PC-3 (cell line): ENCODE results near the gene SYNJ1. TPM values are rescaled to one million over a fixed set of nuclear protein-coding genes. Genes with fewer than 3 reads are reported as not detected.

ENCODE experiments used
- ATAC-seq: fragments of 200-7000 bp; cut with Tn5 transposase; 2 replicates; pipeline ENCODE4 v1.9.1; 2020; ENCODE audit warnings: mild to moderate bottlenecking, moderate library complexity
- BruUV-seq: library from RNA; stranded (reverse); fragments of 400-500 nt; replicated peaks from 2 replicates; lab custom pipeline; 2021; lab: Mats Ljungman, UMichigan
- CTCF ChIA-PET: fragments of 300-600 bp; sonication (Branson Sonifier 250); formaldehyde crosslinking; loops from one replicate; lab custom pipeline; 2022; ENCODE audit warnings: antibody characterized with exemption; lab: Charles Lee
- POLR2A ChIA-PET: fragments of 300-600 bp; sonication (Branson Sonifier 250); formaldehyde crosslinking; loops from one replicate; lab custom pipeline; 2022; ENCODE audit warnings: antibody characterized with exemption; ENCODE audit not compliant: unreplicated experiment; lab: Charles Lee
- DNase-seq: peaks from one replicate; pipeline ENCODE4 v3.0.0-alpha.2; 2015
- H2AFZ ChIP-seq: fragments of 300-600 bp; sonication (generic); 2 replicates; pipeline ENCODE4 v1.6.0; 2016; ENCODE audit warnings: antibody characterized with exemption, low read length
- H3F3A ChIP-seq: fragments of 300-600 bp; sonication (generic); one replicate; pipeline ENCODE4 v1.6.0; 2017; ENCODE audit warnings: antibody characterized with exemption, low read length, control low read depth, mild to moderate bottlenecking; ENCODE audit not compliant: unreplicated experiment
- H3K27ac ChIP-seq: fragments of 300-600 bp; sonication (generic); 2 replicates; pipeline ENCODE4 v1.5.1; 2016; ENCODE audit warnings: mild to moderate bottlenecking, low read length
- H3K27me3 ChIP-seq: fragments of 300-600 bp; sonication (generic); 2 replicates; pipeline ENCODE4 v1.6.1; 2016; ENCODE audit warnings: low read length, mixed read lengths
- H3K36me3 ChIP-seq: fragments of 300-600 bp; sonication (generic); 2 replicates; pipeline ENCODE4 v1.6.1; 2016; ENCODE audit warnings: low read depth, mixed run types, low read length, mixed read lengths
- H3K4me1 ChIP-seq: fragments of 300-600 bp; sonication (generic); 2 replicates; pipeline ENCODE4 v1.5.1; 2016; ENCODE audit warnings: low read length; ENCODE audit not compliant: insufficient read depth
- H3K4me2 ChIP-seq: fragments of 300-600 bp; sonication (generic); 2 replicates; pipeline ENCODE4 v1.6.0; 2016; ENCODE audit warnings: low read length
- H3K4me3 ChIP-seq: fragments of 300-600 bp; sonication (generic); 2 replicates; pipeline ENCODE4 v1.5.1; 2016; ENCODE audit warnings: mild to moderate bottlenecking, low read length, mixed read lengths
- H3K79me2 ChIP-seq: fragments of 300-600 bp; sonication (generic); 2 replicates; pipeline ENCODE4 v1.6.1; 2017; ENCODE audit warnings: low read length, mixed read lengths
- H3K9ac ChIP-seq: fragments of 300-600 bp; sonication (generic); 2 replicates; pipeline ENCODE4 v1.6.0; 2016; ENCODE audit warnings: mild to moderate bottlenecking, low read length
- H3K9me2 ChIP-seq: fragments of 300-600 bp; sonication (generic); replicated peaks from 2 replicates; pipeline ENCODE4 v1.6.1; 2016; ENCODE audit warnings: mixed run types, low read length, mixed read lengths
- H3K9me3 ChIP-seq: fragments of 300-600 bp; sonication (generic); 2 replicates; pipeline ENCODE4 v1.6.1; 2016; ENCODE audit warnings: low read length, mixed read lengths
- H4K20me1 ChIP-seq: fragments of 300-600 bp; sonication (generic); 2 replicates; pipeline ENCODE4 v1.6.1; 2016; ENCODE audit warnings: low read length, mixed read lengths
- EZH2 ChIP-seq: fragments of 300-600 bp; sonication (generic); IDR thresholded peaks from one replicate; pipeline ENCODE4 v1.6.1; 2017; ENCODE audit warnings: antibody characterized with exemption, mild to moderate bottlenecking, low read length; ENCODE audit not compliant: unreplicated experiment
- EZH2phosphoT487 ChIP-seq: fragments of 300-600 bp; sonication (generic); IDR thresholded peaks from 2 replicates; pipeline ENCODE4 v1.6.1; 2018; ENCODE audit warnings: mild to moderate bottlenecking, antibody characterized with exemption, low read length, borderline replicate concordance
- intact Hi-C: fragments of 100-400 bp; cut with micrococcal nuclease; formaldehyde crosslinking; loops from 2 replicates; pipeline ENCODE4 v1.9.0; 2023
- total RNA-seq: library from RNA; depleted of rRNA; stranded (reverse); fragments of >200 nt; gene quantifications from 2 replicates; pipeline ENCODE4 v1.2.3, GENCODE V29; 2014
- TF ChIP-seq, protein P1 (sequence below): fragments of 300-600 bp; sonication (generic); conservative IDR thresholded peaks from 2 replicates; pipeline ENCODE4 v1.5.1; 2017; ENCODE audit warnings: antibody characterized with exemption, low read depth, mild to moderate bottlenecking, low read length

The SYNJ1 gene
- total RNA-seq, 1 experiment from 2014 or later = 7.0 TPM

DNA sequence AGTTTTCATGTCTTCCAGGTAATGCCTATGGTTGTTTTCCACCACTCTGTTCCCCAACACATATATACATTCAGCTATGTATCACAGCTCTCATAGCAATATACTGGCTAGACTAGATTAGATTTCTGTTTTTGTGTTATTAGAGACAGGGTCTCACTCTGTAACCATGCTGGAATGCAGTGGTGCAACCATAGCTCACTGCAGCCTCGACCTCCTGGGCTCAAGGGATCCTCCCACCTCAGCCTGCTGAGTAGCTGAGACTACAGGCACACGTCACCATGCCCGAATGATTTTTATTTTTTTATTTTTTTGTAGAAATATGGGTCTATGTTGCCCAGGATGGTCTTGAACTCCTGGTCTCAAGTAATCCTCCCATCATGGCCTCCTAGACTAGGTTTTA is 37.7 kb downstream of the SYNJ1 start:
- BruUV-seq = no TSS peak
- H3K4me1 ChIP-seq = no peaks in the 10 kb centered on the region
- H3K36me3 ChIP-seq = 0 out of 2 replicates have a peak, but pooled peaks cover 12% of the 10 kb centered on the region

GRCh38 chr21:32687643-32688345 is 40.0 kb downstream of the SYNJ1 start:
- Histone ChIP-seq H3K9ac (no peak overlapping the region), H3K4me1 (no peaks in the 10 kb centered on the region), H3K36me3 (0 out of 2 replicates have a peak, but pooled peaks cover 9% of the 10 kb centered on the region), H3K27ac (no peak overlapping the region), H4K20me1 (no peaks in the 10 kb centered on the region), H3F3A (no peaks in the 10 kb centered on the region), H3K4me3 (no peak overlapping the region), H3K27me3 (no peaks in the 10 kb centered on the region), H2AFZ (no peak overlapping the region), H3K9me3 (no peaks in the 10 kb centered on the region), H3K4me2 (no peak overlapping the region), H3K9me2 (no peaks in the 10 kb centered on the region), H3K79me2 (no peaks in the 10 kb centered on the region)
- ChIA-PET POLR2A (no interaction called here), CTCF (no interaction called here)
- ATAC-seq (no peak), DNase-seq (no peak)
- no TSS peak for BruUV-seq
- intact Hi-C loops = no loop called here
- TF ChIP-seq EZH2phosphoT487 (no peak), EZH2 (no peak)
- TF ChIP-seq, protein P1, sequence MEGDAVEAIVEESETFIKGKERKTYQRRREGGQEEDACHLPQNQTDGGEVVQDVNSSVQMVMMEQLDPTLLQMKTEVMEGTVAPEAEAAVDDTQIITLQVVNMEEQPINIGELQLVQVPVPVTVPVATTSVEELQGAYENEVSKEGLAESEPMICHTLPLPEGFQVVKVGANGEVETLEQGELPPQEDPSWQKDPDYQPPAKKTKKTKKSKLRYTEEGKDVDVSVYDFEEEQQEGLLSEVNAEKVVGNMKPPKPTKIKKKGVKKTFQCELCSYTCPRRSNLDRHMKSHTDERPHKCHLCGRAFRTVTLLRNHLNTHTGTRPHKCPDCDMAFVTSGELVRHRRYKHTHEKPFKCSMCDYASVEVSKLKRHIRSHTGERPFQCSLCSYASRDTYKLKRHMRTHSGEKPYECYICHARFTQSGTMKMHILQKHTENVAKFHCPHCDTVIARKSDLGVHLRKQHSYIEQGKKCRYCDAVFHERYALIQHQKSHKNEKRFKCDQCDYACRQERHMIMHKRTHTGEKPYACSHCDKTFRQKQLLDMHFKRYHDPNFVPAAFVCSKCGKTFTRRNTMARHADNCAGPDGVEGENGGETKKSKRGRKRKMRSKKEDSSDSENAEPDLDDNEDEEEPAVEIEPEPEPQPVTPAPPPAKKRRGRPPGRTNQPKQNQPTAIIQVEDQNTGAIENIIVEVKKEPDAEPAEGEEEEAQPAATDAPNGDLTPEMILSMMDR = no peak

More for the DNA sequence above, 37.7 kb downstream of the SYNJ1 start:
- no peaks in the 10 kb centered on the region for H4K20me1 ChIP-seq
- no peaks in the 10 kb centered on the region for H3K27me3 ChIP-seq
- H3K4me2 ChIP-seq = no peak overlapping the region
- H3K79me2 ChIP-seq = no peaks in the 10 kb centered on the region
- no peak overlapping the region for H3K27ac ChIP-seq
- no peak overlapping the region for H3K9ac ChIP-seq
- H3K4me3 ChIP-seq = no peak overlapping the region
- CTCF ChIA-PET = no interaction called here
- H3F3A ChIP-seq = no peaks in the 10 kb centered on the region
- DNase-seq (no peak), ATAC-seq (no peak)
- intact Hi-C loops = no loop called here
- POLR2A ChIA-PET = no interaction called here
- H3K9me2 ChIP-seq = no peaks in the 10 kb centered on the region
- no peak for TF ChIP-seq EZH2
- no peak for TF ChIP-seq EZH2phosphoT487
- TF ChIP-seq, protein P1 = no peak
- no peak overlapping the region for H2AFZ ChIP-seq
- no peaks in the 10 kb centered on the region for H3K9me3 ChIP-seq
